ENCODE results near the gene CLEC18C.
"Not testable (repeated sequence)": the region's sequence is repeated elsewhere in the genome, so short reads cannot be mapped to it uniquely, and the experiment has no call there.

The CLEC18C gene

DNA sequence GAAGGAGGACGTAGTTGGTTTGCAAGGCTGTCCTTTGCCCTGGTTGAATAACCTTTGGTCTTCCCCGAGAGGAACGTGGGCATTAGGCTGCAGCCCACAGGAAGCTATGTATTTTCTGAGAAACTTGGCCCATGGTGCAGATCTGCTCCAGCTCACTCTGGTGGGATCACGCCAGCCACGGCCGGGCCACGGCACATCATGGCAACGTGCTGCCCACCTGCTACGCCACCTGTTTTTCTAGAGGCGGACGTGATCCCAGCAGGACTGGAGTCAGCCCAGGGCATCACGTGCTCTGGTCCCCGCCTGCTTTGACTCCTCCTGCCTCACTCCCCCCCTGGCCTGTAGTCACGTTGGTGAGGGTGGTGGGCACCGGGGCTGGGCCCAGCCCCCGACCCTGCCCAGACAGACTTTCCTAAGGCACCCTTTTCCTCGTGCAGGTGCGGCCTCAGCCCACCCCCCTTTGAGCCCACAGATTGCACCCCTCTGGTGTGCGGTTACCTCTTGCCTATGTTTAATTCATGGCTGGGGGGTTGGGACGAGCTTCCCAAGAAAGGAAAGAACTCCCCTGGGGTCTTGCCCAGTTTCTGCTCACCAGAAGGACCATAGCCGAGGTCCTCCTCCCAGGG, at the start of gene CLEC18C:
TSS of gene CLEC18C (plus strand) at position 576 of the 626 bp plus-strand sequence. CDS start 492 bp downstream, outside the sequence.
- in situ Hi-C loops (cut with MboI; ENCODE audit: low sequenced_read_pairs), result not testable (repeated sequence)

DNA sequence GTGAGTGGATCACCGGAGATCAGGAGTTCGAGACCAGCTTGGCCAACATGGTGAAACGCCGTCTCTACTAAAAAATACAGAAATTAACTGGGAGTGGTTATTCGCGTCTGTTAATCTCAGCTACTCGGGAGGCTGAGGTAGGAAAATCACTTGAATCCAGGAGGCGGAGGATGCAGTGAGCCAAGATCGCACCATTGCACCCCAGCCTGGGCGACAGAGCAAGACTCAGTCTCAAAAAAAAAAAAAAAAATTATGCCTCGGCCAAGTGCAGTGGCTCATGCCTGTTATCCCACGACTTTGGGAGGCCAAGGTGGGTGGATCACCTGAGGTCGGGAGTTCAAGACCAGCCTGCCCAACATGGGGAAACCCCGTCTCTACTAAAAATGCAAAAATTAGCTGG, 49.8 kb upstream of the CLEC18C start:
- in situ Hi-C loops (cut with MboI; ENCODE audit: low sequenced_read_pairs), result not testable (repeated sequence)

DNA sequence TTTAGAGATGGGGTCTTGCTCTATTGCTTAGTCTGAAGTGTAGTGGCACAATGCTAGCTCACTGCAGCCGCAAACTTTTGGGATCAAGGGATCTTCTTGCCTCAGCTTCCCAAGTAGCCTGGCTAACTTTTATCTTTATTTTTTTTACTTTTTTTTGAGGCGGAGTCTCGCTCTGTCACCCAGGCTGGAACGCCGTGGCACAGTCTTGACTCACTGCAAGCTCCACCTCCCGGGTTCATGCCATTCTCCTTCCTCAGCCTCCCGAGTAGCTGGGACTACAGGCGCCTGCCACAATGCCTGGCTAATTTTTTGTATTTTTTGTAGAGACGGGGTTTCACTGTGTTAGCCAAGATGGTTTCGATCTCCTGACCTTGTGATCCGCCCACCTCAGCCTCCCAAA, 47.4 kb upstream of the CLEC18C start:
- in situ Hi-C loops (cut with MboI; ENCODE audit: low sequenced_read_pairs), result not testable (repeated sequence)

DNA sequence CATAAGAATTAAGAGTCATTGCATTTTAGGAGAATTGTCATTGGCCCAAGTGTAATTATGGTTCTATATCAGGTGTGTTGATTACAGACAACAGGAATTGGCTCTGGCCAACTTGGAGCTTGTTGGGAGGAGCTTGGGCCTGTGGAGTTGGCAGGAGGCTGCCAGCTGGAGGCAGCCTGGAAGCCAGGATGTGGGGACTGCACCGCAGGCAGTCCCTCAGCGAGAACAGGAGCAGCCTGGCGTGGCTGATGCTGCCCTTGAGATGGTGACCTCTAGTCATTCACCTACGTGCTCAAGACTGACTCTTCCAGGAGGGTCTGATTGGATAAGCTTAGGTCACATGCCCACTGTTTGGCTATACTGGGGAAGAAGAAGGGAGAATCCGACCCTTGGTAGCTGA, 45.9 kb upstream of the CLEC18C start:
- in situ Hi-C loops (cut with MboI; ENCODE audit: low sequenced_read_pairs), result not testable (repeated sequence)

DNA sequence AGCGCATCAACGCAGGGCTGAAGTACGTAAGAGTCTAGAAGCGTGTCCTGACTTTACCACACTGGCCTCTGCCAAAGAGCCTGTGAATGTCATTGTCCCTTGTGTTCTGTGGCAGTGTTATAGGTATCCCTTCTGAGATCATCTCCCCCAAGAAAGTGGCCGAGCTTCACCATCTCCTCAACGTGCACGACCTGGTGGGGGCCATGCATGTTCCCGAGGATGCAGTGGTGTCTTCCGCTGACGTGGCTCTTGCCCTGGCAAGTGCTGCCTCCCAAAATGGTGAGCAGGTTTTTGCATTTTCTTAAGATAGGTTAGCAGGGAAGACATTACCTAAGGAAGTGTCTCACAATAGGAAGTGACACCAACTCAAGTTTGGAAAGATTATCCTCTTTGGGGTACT, 44.7 kb upstream of the CLEC18C start:
- in situ Hi-C loops (cut with MboI; ENCODE audit: low sequenced_read_pairs), result not testable (repeated sequence)

DNA sequence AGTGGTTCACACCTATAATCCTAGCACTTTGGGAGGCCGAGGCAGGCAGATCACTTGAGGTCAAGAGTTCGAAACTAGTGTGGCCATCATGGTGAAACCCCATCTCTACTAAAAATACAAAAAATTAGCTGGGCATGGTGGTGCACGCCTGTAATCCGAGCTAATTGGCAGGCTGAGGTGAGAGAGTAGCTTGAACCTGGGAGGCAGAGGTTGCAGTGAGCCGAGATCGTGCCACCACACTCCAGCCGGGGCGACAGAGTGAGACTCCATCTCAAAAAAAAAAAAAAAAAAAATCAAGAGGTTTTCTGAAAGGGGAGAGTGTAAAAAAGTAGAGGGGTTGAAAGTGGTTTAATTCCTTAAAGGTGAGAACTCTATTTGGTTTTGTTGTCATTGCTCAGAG, 37.8 kb upstream of the CLEC18C start:
- in situ Hi-C loops (cut with MboI; ENCODE audit: low sequenced_read_pairs), result not testable (repeated sequence)

DNA sequence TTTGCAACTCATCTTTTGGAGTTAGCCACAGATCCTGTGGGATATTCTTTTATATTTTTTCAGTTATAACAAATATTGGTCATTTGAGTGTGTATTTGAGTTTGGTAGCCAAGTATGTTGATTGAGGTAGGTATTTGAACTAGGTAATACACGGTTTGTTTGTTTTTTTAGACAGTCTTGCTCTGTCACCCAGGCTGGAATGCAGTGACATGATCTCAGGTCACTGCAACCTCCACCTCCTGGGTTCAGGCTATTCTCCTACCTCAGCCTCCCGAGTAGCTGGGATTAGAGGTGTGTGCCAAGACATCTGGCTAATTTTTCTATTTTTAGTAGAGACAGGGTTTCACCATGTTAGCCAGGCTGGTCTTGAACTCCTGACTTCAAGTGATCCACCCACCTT, 37.0 kb upstream of the CLEC18C start:
- in situ Hi-C loops (cut with MboI; ENCODE audit: low sequenced_read_pairs), result not testable (repeated sequence)

DNA sequence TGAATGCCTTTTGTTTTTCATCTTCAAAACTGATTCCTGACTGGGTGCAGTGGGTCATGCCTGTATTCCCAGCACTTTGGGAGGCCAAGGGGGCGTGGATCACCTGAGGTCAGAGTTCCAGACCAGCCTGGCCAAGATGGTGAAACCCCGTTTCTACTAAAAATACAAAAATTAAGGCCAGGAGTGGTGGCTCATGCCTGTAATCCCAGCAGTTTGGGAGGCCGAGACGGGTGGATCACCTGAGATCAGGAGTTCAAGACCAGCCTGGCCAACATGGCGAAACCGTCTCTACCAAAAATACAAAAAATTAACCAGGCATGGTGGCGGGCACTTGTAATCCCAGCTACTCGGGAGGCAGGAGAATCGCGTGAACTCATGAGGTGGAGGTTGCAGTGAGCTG, 30.8 kb upstream of the CLEC18C start:
- in situ Hi-C loops (cut with MboI; ENCODE audit: low sequenced_read_pairs), result not testable (repeated sequence)

DNA sequence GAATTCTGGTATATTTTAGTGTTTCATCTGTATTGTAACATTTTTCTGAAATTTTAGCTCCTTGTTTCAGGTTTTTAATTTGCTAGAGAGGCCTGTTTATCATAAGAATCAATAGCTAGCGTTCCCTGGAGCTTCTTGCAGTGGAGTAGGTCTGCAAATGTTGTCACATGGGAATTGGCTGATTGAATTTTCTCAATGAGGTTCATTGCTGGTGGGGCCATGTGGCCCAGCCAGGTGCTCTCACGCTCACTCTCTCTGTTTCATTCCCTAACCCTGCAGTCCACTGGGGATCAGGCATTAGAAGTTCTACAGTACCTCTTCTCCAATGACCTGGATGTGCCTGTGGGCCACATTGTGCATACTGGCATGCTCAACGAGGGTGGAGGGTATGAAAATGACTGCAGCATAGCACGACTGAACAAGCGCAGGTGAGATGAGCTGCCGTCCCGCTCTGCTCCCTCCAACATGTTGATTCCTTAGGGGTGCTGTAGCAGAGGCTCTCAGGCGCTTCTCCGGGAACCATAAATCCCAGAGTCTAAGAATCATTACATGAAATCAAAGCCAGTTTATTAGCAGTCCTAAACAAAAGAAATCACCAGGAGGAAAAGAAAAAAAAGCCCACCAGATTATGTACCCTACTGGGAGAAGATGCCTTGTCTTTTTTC, 30.2 kb upstream of the CLEC18C start:
- in situ Hi-C loops (cut with MboI; ENCODE audit: low sequenced_read_pairs), result not testable (repeated sequence)

DNA sequence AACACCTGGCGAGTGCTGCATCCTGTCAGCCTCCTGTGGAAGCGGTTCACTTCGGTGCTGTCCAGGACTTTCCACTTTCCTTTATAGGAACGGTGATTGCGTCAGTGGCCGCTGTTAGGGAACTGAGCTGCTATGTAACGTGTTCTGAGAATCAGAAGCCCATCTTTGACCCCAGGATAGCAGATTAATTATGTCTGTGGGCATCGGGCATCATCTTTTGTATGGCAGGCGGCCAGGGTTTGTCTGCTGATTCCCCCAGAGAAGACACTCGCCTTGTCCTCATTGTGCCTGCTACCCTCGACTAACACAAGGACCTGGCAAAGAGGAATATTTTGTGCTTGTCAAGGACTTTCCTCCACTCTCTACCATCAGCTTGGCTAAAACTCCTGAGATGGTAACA, 25.7 kb upstream of the CLEC18C start:
- in situ Hi-C loops (cut with MboI; ENCODE audit: low sequenced_read_pairs), result not testable (repeated sequence)

DNA sequence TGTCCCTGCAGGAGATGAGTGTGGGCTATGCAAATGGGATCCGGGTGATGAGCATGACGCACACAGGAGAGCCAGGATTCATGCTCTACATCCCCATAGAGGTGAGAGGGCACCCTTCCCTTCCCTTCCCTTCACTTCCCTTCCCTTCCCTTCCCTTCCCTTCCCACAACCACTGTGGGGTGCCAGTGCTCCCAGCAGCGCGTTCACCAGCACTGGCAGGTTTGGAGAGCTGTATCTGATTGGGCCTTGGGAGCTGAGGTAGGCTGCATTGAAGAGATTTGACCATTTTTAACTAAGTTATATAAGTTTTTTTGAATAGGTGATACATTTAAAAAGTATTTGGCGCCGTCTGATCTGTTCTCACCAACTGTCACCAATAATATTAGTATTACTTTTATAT, 25.1 kb upstream of the CLEC18C start:
- in situ Hi-C loops (cut with MboI; ENCODE audit: low sequenced_read_pairs), result not testable (repeated sequence)

DNA sequence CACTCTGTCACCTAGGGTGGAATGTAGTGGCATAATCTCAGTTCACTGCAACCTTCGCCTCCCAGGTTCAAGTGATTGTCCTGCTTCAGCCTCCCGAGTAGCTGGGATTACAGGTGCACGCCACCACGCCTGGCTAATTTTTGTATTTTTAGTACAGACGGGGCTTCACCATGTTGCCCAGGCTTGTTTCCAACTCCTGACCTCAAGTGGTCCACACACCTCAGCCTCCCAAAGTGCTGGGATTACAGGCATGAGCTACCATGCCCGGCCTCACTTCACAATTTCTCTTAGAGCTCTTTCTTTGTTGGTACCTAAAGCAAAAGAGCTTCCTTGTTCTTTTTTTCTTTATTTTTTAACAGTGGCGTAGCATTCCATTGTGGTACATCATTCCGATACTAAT, 24.3 kb upstream of the CLEC18C start:
- in situ Hi-C loops (cut with MboI; ENCODE audit: low sequenced_read_pairs), result not testable (repeated sequence)

DNA sequence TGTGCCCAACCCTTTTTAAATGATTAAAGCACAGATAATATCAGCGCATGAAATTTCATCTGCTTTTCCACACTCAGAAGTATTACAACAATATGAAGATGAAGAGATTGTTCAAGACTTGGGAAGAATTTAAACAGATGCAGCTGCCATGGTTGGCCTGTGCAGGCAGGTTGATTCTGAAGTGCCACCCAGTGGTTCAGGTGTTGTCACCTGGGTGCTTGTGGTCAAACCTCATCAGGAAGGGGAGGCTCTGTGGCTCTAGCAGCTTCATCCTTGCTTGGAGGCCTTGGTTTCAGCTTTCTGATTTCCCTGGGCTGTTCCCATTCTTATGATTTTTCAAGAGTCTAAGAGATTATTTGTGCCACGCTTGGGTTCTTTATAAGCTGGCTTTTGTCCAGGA, 22.2 kb upstream of the CLEC18C start:
- in situ Hi-C loops (cut with MboI; ENCODE audit: low sequenced_read_pairs), result no loop called here

DNA sequence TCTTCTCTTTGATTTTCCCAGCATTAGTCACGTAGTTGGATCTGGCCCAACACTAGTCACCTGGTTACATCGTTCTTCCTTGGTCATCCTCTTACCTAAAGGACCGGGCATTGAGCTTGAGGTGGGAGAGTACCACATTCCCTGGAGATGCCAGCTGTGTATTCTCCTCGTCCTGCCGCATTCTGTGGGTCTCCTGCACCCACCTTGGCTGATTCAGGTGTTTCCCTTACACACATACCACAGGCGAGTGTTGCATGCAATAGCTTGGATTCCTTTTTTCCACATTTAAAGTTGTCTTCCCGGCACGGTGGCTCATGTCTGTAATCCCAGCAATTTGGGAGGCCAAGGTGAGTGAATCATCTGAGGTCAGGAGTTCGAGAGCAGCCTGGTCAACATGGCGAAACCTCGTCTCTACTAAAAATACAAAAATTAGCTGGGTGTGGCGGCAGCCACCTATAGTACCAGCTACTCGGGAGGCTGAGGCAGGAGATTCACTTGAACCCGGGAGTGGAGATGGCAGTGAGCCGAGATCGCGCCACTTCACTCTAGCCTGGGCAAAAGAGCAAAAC, 21.6 kb upstream of the CLEC18C start:
- in situ Hi-C loops (cut with MboI; ENCODE audit: low sequenced_read_pairs), result no loop called here

DNA sequence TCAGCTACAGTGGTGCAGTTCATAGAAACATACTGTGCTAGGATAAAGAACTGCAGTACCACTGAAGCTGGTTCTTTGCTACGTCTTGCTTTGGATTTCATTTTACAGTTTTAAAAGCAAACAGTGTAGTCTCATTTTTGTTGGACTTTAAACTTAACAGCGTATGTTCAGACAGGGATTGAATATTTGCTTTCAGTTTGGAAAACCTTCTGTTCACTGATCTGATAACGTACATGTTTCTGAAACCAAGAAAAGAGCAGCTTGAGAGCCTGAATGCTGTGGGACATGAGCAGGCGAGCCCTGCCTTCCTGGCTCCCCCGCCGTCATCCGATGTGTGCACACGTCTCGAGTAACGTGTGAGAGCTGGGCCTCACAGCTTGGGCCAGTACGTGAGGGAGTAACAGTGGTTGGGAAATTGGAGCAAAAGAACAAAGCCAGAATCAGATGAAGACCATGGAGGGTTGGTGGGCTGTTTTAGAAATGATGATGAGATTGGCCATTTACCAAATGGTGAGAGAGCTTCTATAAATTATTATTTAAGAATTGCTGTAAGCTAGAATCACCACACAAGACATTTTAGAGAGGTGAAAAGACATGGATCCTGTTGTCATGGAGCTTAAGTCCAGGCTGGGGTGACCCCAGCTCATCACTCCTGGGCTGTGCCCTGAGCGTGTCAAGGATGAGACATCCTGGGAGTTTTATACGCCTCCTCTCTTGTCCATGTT, 20.8 kb upstream of the CLEC18C start:
- in situ Hi-C loops (cut with MboI; ENCODE audit: low sequenced_read_pairs), result no loop called here

DNA sequence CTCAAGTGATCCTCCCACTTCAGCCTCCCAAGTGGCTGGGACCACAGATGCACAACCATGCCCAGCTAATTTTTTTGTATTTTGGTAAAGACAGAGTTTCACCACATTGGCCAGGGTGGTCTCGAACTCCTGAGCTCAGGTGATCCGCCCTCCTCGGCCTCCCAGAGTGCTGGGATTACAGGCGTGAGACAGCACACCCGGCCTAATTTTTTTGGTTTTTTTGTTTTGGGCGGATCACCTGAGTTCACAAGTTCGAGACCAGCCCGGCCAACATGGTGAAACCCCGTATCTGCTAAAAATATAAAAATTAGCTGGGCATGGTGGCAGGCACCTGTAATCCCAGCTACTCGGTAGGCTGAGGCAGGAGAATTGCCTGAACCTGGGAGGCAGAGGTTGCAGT, 18.9 kb upstream of the CLEC18C start:
- in situ Hi-C loops (cut with MboI; ENCODE audit: low sequenced_read_pairs), result not testable (repeated sequence)

DNA sequence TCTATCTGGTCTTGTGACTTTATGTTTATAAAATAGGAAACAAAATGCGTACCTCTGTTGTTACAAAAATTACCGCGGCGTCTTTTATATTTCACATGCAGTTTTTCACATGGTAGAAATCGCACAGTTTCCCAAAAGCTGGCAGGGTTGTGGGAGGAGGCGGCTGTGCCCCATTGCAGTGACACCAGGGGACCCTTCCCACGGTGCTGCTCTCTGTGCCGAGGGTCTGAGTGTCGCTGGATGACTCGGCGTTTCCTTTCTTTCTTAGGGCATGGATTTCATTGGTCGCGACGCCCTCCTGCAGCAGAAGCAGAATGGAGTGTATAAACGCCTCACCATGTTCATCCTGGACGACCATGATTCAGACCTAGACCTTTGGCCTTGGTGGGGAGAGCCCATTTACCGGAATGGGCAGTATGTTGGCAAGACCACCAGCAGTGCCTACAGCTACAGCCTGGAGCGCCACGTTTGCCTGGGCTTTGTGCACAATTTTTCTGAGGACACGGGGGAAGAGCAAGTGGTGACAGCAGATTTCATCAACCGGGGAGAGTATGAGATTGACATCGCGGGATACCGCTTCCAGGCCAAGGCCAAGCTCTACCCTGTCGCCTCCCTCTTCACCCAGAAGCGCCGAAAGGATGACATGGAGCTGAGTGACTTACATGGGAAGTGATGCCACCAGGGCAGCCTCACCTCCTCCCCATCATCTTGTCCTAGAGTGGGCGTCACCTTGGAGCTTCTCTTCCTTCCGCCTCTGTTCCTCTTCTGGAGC, 17.2 kb upstream of the CLEC18C start:
- in situ Hi-C loops (cut with MboI; ENCODE audit: low sequenced_read_pairs), result no loop called here

DNA sequence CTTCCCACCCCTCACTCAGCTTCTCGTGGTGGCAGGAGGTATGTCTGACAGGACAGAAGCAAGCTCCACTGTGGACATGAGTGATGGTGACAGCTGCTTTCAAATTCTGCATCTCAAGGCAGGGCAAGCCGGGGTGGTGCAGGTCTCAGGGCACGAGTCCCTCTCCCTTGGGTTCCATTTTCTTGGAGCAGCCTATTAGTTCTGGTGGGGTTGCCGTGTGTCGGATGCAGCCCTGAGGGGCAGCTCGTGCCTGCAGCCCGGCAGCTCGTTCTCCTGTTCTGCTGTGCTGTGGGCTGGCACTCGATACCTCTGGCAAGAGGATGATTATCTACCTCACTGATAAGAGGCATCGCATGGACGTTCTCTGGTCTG, 16.5 kb upstream of the CLEC18C start:
- in situ Hi-C loops (cut with MboI; ENCODE audit: low sequenced_read_pairs), result no loop called here

DNA sequence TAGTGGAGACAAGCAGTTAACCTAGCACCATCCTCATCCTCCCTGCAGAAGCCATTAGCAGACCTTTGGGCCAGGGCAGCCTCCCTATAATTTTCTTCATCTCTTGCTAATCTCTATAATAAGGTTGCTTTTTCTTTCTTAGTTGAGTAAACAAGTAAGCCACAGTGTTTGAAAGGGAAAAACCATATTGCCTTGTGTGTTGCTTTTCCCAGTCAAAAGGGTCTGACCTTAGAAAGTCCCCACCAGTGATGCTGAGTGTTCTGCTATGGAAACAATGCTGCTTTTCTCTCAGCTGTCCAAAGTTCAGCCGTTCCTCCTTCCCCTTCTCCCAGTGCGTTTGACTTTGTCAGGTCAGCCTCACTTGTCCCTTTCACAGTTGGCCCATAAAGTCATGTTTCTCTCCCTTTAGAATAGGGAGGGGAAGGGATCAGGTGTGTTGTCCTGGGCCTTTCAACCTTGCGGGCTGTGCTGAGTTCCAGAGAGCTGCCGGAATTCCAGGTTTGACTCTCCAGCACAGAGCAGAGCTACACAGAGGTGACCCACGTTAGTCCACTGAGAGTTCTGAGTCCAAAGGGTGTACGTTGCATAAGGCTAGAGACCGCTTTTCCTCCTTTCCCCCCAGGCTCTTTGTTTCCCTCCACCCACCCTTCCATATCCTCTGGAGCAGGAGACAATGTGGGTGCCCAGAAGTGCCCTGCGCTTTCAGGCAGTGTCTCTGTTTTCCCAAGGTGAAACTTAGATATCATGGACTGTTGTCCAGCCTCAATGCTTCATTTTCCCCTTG, 15.9 kb upstream of the CLEC18C start:
- in situ Hi-C loops (cut with MboI; ENCODE audit: low sequenced_read_pairs), result no loop called here

DNA sequence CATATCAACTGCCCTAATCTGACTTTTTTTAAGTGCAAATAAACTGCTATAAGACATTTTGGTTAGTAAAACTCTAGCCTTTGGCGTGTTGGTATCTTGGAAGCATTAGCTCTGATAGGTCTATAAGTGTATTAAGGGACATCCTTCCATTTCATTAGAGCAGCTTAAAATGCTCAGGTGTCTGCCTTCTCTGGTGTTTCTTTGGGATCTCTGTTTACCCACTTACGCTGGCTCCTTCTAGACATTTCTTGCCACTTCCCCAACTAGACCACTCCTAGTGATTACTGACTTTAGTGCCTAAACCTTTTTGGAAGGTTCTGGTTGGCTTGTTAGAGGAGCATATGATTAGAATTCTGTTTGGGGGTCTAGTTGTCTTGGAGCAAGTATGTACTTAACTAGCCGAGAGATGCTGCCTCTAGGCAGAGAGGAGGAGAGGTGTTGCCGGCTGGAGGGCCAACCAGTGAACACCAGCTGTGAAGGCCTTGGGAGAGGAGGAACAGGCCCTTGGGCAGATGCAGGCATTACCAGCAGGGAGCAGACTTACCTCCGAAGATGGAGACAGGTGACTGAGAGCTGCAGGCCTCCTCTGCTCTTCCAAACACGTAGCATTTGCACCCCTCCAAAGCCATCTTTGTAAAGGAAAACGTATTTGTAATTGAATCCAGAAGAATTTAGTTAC, 15.2 kb upstream of the CLEC18C start:
- in situ Hi-C loops (cut with MboI; ENCODE audit: low sequenced_read_pairs), result no loop called here
